SIG-M5 treated with dmso at 0.1 percent for 504 hours (cell line): Measurements from ENCODE around the gene TUBB2B.

Experiments
- DNase-seq: peaks from one replicate; lab custom pipeline; 2025; ENCODE audit not compliant: unreplicated experiment; lab: John Stamatoyannopoulos, UW

The TUBB2B gene

DNA sequence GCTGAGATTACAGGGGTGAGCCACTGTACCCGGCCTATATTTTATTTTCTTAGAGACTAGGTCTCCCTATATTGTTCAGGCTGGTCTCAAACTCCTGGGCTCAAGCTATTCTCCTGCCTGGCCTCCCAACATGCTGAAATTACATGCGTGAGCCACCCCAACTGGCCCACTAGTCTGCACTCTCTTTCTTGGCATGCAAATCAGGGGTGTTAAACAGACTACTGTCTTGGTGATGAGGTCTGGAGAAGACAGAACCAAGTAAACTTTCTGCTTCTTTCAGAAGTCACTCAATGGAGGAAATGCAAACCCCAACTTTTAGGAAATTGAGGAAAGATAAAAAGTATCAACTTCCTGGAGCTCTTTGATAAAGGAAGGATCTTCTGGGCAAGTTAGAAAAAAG is 8.0 kb upstream of the TUBB2B start:
- DNase-seq, result no peak

DNA sequence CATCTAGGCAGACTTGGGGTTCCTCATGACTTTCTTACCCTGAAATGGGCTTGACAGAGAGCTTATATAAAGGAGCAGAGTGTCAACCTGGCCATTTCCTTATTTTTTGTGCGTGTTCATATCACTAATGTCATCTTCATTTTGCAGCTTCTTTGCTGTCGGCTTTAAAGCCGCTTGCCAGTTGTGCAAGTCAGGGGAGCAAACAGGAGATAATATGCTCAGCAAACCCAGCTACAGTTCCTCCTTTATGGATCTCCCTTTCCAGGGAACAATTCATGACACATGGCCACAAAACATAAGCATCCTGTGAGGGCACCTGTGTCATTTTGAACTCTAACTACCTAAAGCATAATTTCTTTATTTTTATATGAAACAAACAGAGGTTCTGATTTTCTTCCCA is 6.5 kb upstream of the TUBB2B start:
- DNase-seq, result no peak

DNA sequence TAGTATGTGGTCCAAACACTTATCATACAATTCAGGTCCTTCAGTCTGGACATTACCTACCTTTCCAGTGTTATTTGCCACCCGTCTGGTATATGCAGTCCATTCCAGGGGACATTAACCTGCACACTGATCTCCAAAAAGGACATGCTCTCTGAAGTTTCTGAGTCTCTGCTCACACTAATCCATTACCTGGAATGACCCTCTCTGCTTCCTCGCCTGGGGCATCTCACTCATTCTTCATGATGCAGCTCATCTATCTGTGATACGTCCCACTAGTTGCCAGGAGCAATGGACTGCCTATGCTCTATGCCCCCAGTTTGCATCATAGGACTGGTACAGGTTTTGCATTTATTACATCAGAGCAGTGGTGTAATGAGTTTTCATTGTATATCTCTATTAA is 5.9 kb upstream of the TUBB2B start:
- DNase-seq, result no peak

DNA sequence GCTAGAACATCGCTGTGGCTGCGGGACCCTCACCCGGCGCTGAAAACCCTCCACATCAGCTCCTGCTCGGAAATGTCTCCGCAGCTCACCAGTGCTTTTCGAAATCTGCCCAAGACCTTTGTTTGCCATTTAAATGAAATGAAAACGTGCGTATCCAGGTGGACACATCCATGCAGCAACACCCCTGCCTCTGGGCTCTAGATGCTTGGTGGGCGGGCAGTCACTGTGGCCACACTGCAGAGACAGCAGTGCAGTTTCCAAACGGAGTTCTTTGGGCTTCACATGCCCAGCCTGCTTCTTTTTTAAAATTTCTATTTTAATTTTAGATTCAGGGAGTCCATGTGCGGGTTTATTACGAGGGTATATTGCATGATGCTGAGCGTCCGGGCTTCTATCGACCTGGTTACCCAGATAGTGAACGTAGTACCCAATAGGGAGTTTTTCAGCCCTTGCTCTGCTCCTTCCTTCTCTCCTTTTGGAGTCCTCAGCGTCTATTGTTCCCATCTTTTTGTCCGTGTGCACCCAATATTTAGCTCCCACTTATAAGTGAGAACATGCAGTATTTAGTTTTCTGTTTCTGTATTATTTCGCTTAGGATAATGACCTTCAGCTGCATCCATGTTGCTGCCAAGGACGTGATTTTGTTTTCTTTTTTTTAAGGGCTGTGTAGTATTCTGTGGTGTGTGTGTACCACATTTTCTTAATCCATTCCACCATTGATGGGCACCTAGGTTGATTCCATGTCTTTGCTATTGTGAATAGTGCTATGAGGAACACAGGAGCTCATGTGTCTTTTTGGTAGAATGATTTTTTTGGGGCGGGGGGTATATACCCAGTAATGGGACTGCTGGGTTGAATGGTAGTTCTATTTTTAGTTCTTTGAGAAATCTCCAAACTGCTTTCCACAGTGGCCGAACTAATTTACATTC is 4.8 kb upstream of the TUBB2B start:
- no peak for DNase-seq

DNA sequence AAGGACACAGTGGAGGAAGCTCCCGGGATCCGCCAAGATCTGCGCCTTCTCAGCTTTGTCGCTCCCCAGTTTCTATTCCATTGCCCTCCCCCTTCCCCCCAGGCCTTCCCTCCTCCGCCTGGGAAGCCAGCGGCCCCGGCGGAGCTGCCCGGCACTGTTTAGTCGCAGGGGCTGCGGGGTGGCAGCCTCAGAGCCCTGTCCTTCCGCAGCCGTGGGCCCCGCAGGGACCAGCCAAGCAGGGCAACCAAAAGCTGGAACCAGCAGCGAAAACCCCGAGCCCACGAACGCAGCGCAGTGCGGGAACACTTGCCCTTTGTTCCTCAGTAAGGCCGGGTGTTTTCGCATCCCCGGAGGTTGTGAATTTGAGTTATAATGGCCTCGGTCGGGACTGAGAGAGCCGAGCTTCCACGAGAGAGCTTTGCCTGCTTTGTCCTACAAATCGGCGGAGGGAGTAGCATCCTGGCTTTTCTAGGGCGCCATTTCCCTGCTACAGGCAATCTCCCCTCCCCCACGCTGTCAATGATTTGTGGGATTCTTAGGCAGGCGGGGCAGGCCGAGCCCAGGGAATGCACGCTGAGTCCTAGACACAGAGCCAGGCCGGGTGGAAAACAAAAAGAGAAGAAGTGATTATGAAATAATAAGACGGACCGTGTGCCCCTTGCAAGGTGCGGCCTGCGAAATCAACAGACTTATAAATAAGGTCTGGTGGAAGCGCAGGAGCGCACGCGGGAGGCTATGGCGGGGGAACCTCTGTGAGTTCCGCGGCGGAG is 4.0 kb upstream of the TUBB2B start:
- no peak for DNase-seq

DNA sequence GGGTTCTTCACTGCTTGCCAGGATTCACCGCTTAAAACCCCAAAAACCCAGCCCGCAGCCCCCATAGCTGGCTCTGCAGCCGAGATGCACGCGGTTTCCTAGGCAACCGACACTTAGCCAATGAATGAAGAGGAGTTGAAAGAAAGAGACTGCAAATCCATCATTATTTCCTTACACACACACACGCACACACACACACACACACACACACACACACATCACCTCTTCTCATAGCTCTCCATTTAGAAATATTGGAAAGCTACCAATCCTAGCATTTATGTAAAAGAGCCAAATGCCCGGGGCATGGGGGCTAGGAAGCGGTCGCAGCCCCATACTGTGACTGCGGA is 3.4 kb upstream of the TUBB2B start:
- DNase-seq, result no peak

DNA sequence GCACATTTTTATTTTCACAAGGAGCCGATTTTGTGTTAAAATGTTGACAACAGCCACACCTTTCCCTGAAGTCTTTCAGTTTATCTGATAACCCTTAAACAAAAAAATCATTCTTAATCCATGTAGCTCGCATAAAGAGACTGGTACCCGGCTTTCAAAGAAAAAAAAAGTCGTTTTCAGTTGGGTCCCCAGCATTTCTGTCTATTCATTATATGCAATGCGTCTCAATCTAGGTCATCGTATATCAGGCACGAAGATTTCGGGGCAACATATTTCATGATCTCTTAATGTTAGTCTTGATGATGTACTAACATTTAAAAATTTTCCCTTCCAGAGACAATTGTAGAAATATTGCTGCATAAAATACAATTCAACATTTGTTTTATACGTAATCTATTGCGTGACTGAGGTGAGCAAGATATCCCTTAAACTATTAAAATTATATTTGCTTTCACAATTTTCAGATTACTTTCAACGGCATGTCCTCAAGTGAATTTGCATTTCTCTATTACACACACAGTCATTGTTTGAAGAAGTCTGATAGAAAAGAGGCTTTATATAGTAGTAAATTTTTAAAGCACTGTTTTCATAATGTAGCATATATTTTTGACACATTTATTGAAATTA is 2.9 kb upstream of the TUBB2B start:
- DNase-seq, result no peak

DNA sequence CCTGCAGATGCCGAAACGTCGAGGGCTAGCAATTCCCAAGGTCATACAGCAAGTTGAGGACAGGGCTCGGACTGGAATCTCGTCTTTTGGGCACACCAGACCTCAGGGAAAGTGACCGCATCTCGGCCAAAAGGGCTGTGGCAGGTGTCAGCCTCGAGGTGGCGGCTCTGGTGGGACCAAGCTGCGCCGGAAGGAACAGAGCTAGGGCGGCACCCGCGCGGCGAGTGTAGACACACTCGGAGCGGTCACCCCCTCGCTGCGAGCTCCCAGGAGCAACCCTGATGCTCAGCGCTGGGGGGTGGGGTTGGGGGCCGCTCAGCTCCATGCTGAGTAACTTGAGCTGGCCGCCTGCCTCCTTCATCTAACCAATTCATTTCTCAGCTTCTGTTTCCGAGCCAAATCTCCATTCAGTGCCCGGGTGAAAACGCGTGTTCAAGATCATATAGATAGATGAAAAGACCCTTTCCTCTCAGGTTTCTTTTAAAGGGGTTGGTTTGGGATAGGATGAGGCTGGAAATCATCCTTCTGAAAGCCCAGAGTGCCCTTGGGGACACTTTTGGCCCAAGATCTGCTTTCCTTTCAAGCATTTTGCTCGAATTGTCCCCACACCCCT is 2.2 kb upstream of the TUBB2B start:
- no peak for DNase-seq

DNA sequence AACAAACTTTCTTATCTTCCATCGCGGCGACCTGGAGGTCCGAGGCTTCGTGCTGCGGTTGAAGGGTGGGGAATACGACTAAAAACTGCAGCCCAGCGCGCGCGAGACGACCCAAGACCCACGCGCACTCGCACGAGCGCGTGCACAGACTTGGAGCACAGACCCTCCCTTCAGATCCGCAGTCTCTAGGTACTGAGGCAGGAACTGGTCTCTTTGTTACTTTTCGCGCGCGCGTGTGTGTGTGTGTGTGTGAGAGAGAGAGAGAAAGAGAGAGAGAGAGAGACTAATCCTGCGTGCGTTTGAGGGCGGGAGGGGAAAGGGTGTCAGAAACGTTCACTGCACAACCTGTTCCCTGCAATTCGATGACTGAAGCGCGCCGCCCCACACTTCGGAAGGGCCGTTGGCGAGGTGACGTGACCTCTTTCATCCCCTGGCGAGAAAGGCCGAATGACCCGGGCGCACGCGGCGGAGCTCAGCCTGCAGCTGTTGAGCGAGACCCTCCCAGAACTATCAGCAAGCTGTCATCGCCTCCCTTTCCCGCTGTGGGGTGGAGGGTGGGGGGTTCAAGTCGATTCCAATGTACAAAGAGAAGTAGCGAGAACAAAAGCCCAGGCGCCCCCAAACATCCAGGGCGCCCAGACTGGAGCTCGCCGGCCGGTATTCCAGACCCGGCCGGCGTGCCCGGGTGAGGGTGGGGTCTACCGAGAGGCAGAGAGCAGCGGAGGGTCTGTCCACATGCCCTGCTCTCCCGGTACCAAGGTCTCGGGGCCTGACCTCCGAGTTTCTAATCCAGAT is 1.5 kb upstream of the TUBB2B start:
- no peak for DNase-seq

DNA sequence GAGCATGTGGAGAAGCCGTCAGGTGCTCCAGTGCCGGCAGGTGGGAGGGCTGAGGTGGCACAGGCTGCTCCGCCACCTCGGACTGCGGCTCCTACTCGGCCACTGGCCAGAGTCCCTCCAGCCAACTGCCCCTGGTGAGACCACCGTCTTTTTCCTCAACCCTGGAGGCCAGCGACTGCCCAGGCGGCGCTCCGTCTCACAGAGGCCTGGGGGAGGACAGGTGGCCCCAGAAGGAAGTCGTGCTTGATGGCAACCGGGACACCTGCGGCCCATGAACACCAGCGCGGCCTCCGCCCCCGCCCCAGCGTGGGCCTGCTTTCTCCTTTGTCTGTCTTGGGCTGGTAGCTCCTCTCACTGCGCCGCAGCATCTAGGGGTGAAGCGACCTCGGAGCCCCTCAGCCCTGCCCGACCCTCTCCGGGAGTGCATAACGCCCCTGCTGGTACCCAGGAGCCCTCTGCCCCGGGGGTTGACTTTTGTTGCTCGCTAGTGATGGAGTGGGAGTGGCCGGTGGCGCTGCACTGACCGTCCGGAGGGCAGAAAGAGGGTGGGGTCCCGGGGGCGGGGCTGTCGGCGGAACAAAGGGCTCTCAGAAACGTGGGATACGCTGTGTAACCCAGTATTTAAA is 706 bp upstream of the TUBB2B start:
- no peak for DNase-seq

DNA sequence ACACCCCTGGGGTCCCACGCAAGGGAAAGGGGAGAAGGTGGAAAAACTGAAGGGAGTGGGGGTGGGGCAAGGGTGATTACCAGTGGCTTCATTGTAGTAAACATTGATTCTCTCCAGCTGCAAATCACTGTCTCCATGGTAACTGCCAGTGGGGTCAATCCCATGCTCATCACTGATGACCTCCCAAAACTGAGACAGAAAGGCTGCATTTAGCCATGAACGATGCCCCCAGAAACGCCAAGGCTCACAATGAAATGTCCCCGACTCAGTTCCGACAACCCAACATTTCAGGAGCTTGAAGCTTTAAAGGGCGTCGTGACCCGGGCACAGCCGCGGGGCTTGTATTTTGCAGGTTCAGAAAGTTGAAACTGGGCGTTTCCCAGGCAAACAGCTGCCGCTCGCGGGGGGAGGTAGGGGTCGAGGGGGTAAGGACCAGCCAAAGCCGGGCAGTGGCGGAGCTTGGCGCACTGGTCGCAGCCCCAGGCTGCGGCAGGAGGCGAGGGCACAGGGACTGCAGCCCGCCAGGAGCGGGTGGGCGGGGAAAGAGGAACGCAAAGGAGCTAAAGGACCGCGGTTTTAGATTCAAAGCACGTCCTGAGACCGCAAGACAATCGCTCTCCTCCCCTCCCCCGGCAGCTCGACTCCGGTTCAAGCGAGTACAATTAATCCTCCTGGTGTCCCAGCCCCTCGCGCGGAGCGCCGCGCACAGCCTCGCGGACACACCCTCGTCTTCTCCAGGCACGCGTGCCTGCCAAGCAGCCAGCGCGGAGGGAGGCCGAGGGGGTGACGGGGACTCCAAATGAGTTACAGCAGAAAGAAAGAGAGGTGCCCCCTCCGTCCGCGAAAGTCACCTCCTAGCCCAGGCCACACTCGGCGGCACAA is 731 bp downstream of the TUBB2B start:
- DNase-seq, result peak; percentile 14

DNA sequence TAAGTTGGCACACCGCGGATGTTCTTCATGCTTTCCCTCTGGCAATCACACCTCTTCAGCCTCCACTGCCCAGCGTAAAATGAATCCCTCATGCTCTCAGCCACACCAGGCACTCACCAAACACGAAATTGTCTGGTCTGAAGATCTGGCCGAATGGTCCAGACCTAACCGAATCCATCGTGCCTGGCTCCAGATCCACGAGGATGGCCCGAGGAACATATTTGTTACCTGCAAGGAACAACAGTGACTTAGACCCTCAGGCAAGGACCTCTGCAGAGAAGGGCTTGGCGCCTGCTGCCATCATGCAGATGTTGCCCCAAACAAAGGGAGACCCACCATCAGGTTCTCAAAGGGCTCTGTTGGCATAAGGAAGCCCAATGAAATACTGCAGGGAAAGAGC is 1.4 kb downstream of the TUBB2B start:
- DNase-seq, result no peak

DNA sequence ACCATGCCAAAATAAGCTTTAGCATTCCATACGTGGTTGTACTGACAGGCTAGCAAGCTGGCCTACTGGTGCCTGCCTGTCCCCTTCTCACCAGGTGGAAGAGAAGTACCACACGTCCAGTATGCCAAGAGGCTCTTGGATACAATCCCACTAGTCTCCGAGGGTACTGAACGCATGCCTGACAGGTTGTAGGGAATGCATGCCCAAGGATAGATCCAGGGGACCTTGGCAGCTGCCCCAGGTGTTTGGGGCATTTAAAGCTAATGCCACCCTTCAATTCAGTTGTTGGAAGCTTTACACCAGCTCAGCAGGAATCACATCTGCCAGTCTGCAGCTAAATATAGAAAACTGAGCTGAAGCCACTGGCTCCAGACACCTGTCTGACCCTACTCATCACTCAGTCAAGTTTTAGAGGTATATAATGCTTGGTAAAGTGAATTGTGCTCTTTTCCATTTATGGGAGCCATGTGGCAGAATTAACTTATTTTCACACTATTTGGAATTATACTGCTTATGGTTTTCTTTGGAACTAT is 4.9 kb downstream of the TUBB2B start:
- DNase-seq, result no peak

DNA sequence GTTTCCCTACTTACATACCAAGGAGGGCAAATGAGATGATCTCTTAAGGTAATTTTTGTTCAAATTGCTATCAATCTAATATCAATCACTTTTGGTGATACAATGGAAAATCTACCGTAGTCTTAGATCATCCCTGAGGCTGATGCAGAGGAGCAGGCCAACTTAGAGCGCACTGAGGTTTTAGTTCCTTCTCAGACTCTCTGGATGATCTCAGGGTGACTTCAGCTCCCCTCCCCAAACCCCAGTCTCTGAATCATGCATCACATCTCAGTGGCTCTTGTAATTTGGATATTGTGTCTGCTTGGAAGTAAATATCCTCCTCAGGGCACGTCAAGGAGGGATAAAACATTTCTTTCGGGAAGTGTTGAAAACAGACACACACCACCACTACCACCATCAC is 5.9 kb downstream of the TUBB2B start:
- DNase-seq, result no peak

DNA sequence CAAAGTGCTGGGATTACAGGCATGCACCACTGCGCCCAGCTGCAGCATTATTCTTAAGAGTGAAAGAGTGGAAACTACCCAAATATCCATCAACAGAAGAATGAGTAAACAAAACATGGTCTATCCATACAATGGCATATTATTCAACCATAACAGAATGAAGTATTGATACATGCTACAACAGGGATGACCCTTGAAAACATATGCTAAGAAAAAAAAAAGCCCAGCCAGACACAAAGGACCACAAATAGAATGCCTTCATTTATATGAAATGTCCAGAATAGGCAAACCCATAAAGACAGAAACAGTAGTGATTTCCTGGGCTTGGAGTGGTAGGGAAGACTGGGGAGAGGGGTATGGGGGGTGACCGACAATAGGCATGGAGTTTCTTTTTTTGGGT is 7.1 kb downstream of the TUBB2B start:
- DNase-seq, result no peak

DNA sequence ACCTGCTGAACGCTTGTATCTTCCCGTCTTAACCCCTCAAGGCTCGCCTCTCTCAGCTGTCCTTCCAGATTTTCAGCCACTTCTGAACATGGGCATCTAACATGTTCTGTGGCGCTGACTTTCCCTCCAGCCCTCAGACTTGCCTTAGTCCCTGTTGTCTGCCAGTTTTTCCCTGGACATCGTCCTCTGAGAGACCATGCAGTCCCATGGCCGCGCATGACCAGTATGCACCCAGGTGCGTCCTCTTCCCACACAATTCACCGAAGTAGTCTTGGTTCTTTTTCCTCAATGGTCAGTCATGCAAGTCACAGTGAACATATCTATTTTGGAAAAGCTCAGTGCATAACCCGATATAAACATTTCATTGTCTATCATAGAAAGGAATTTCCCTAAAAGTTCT is 9.2 kb downstream of the TUBB2B start:
- DNase-seq, result no peak

DNA sequence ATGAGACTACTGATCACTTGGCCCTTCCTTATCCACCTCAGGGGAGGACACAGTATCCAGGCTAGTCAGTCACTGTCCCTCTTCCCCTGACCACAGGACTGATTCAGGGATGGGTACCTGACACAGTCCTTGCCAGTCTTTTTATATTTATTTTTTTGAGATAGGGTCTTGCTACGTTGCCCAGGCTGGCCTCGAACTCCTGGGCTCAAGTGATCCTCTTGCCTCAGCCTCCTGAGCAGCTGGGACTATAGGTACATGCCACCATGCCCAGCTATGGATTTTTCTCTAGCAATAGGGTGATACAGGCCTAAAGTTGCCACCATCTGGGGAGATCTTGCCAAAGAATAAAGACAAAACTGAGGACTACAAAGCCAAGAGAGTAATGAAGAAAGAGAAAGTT is 10.2 kb downstream of the TUBB2B start:
- no peak for DNase-seq

DNA sequence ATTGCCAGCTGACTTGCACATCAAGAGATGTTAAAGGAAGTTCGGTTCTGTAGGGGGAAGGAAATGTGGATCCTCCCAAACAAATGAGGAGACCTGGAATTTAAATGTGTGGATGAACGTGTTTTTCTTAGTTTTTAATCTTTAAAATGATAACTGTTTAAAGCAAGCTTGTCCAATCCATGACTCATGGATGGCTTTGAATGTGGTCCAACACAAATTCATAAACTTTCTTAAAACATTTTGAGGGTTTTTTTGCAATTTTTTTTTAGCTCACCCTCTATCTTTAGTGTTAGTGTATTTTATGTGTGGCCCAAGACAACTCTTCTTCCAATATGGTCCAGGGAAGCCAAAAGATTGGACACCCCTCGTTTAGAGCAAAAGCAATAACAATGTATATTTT is 12.6 kb downstream of the TUBB2B start:
- DNase-seq, result no peak

DNA sequence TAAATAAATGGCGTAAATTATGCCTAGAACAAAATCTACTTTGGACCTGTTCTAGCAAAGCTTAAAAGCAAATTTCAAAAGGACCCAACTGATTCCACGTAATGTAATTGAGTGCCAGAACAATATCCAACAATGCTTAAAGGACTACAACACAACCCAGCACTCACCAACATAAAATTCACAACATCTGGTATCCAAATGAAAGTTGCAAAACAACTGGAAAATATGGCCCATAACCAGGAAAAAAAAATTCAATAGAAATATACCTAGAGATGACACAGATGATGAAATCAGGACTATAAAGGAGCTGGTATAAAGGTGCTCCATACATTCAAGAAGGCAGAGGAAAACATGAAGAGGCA is 14.1 kb downstream of the TUBB2B start:
- no peak for DNase-seq
